Stimulated activated CD4-positive, alpha-beta T cell treated with anti-CD3 and anti-CD28 coated beads, Interleukin-12 subunit alpha, Interleukin-12 subunit beta, amount 100 ng/mL, for 4 hours (primary cell): Measurements from ENCODE around the gene ELAVL1.

Experiments
- DNase-seq: peaks from one replicate; pipeline ENCODE4 v3.0.0-alpha.2; 2020

Gene ELAVL1

DNA sequence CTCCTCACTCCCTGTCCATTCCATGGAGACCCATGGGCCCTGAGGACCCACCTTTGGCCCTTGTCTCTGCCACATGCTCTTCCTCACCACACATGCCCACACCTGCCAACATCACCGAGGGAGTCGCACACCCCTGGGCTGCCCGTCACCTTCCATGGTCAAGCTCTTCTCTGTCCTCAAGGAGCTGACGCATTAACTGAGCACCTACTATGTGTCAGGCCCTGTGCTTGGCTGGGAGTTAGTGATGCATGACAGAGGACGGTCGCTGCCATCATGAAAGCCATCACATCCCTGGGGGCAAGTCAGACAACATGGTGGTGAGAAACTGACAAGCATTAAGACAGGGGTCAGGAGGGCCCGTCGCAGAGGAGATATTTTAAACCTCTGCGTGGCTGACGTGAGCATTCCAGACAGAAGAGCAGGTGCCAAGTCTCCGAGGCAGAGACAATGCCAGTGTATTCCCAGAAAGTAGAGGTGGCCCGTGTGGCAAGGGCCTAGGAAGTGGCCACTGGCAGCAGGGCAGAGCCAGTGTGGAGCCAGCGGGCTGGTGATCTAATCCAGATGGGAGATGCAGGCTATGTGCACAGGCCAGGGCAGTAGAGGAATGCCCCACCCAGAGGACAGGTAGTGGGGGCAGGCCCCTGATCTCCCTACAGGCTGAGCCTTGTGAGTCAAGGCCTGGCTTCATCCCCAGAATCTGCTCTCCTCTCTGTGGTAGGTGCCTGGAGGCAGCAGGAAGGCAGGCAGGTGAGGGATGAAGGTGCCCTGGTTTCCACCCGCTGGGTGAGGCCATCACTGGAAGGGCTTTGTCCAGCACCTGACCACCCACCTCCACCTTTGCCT lies 21.2 kb downstream of the ELAVL1 start:
- DNase-seq: no peak

DNA sequence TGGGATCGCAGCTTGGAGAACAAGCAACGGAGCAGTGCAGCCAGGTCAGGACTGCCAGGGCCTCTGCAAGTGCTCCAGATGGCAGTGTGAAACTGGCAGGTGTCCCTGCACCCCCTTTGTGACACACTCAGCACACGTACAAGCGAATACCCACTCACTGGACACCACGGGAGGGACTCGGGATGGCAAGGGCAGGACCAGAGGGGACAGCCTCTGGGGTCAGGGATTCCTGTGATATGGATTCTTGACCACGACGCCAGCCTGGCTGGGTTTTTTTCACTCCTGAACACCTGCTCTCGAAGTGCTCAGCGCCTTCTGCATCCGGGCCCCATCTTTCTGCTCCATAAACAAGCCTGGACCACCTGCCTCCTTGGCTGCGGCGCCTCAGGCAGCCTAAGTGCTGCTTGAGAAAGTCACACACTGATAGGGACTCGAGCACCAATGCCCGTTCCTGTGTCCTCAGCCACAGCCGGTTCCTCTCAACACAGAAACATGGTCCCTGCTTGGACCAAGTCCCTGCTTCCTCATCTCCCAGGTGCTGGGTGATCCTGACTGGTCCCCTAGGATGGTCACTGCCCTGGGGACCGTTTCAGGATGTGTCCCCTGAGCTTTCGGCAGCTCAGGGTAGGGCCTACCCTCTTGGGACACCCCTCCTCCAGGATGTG lies 22.0 kb downstream of the ELAVL1 start:
- DNase-seq: no peak

GRCh38 chr19:7982651-7983099 lies 22.8 kb downstream of the ELAVL1 start:
- DNase-seq: no peak

- no peak for DNase-seq
Measured at GRCh38 chr19:7982103-7982502, 23.3 kb downstream of the ELAVL1 start.

- no peak for DNase-seq
Measured at GRCh38 chr19:7981661-7982060, 23.8 kb downstream of the ELAVL1 start.

- DNase-seq: no peak
Measured at GRCh38 chr19:7981199-7981598, 24.2 kb downstream of the ELAVL1 start.

- DNase-seq: no peak
Measured at GRCh38 chr19:7980635-7981121, 24.8 kb downstream of the ELAVL1 start.

- DNase-seq: no peak
Measured at GRCh38 chr19:7980168-7980567, 25.3 kb downstream of the ELAVL1 start.

GRCh38 chr19:7979559-7979958 lies 25.9 kb downstream of the ELAVL1 start:
- no peak for DNase-seq

- no peak for DNase-seq
Measured at GRCh38 chr19:7979011-7979410, 26.4 kb downstream of the ELAVL1 start.

DNA sequence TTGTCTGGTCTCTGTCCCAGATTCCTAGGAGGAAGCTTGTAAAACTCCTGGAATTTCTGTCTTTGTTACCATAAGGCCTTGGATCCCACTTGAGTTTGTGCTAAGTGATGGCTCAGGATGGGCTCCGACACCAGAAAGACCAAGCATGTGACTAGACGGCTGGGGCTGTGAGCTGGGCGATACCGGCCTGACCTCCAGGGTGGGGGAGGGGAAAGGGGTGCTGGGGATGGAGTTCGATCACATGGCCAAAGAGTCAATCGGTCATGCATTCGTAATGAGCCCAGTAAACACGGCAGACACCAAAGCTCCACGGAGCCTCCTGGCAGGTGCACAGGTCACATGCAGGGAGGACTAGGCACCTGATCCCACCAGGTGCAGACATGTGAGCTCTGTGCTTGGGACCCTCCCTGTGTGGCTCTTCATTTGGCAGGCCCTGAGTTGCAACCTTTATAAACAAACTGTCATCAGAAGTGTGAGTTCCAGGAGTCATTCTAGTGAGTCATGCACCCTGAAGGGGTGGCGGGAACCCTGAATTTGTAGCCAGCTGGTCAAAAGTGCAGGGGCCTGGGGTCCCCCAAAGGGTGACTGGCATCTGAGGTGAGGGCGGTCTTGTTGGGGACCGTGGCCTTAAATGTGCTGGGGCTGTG lies 27.1 kb downstream of the ELAVL1 start:
- no peak for DNase-seq

DNA sequence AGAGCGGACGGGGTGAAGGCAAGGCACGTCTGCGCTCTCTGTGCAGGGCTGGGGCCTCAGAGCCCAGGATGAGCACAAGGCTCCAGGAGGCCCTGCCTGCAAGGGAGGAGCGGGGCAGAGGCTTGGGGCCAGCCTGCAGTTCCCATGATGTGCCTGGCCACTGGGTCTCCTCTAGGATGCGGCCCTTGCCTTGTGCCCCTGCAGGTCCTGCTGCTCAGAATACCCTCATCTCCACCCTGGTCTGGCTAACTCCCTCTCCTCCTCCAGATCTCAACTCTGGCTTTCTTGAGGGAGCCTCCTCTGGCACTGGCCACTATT lies 27.8 kb downstream of the ELAVL1 start:
- no peak for DNase-seq

GRCh38 chr19:7977021-7977722 lies 28.3 kb downstream of the ELAVL1 start:
- no peak for DNase-seq

- DNase-seq: no peak
Measured at GRCh38 chr19:7976461-7976860, 29.0 kb downstream of the ELAVL1 start.

GRCh38 chr19:7975037-7975436 lies 30.4 kb downstream of the ELAVL1 start:
- no peak for DNase-seq

- no peak for DNase-seq
Measured at GRCh38 chr19:7973883-7974282, 31.6 kb downstream of the ELAVL1 start.

- DNase-seq: no peak
Measured at GRCh38 chr19:7971553-7972520, 33.6 kb downstream of the ELAVL1 start.

- no peak for DNase-seq
Measured at GRCh38 chr19:7970716-7971448, 34.6 kb downstream of the ELAVL1 start.

DNA sequence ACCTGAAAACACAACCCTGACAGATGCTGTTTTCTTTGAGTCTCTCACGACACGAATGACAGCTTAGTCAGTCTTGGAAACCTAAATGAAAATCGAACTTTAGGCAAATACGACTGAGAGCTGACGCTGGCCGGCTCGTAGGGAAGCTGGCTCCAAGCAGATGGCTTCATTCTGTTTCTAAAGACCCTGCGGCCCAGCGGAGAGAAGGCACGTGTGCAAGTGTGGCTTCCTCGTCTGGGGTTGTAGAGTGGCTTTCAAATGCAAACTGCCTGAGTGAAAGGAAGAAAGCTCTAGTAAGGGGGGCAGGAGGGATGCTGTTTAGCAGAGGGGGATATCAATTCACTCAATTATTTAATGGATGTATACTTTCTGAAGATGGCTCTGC lies 35.9 kb downstream of the ELAVL1 start:
- DNase-seq: no peak

DNA sequence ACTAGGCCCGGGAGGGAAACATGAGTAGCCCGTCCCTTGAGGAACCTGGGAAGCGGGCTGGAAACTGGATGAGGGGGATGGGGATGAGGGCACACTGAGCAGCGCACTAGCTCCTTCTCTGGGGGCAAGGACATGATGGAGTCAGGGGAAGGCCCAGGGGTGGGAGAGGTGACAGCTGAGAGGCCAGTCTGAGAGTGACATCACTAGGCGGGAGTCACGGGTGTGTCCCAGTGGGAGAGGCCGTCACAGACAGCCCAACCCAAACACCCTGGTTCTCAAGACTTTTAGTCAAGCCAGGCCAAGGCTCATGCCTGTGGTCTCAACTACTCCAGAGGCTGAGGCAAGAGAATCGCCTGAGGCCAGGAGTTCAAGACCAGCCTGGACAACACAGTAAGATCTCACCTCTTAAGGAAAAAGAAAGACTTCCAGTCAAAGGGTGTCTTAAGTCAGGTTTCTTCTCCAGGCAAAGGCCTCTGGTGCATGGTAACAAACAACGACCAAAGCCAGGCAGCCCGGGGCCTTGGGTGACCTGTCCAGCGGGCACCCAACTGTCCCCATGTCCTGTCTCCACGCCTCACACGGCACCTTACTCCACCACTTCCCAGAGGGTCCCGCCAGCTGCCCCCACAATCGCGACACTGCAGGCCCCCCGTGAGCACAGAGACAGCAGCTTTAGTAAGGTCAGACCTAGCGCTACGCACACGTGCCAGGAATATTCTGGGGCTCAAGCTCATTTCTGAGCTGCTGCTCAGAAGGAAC lies 36.5 kb downstream of the ELAVL1 start:
- no peak for DNase-seq
